SH-SY5Y (cell line): ENCODE measurements around the gene AEN.

Experiments
- GATA2 ChIP-seq: IDR thresholded peaks from 2 replicates; pipeline ENCODE4 v1.6.1; 2011; ENCODE audit warnings: mild to moderate bottlenecking, low read depth, low read length
- GATA3 ChIP-seq: IDR thresholded peaks from 2 replicates; pipeline ENCODE4 v1.6.1; 2011; ENCODE audit warnings: low read depth, mild to moderate bottlenecking, low read length, moderate library complexity

AEN gene

DNA sequence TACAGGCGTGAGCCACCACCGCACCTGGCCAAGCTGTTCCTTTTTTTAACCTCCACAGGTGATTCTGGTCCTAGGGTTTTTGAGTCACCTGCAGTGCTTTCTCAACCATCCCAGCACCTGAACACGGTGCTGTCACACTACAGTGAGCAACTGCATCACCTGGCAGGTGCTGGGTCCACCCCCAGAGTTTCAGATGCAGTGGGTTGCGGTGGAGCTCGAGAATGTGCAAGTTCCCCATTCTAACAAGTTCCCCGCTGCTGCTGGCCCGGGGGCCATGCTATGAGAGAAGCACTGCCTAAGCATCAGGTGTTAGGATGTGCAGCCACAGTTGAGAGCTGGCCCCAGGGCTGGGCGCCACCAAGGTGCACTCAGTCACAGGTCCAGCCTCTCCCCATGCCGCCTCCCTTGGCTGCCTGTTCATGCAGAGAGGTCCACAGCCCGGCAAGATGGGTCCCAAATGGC, 35.7 kb downstream of the AEN start:
- TF ChIP-seq GATA3: no peak
- no peak for TF ChIP-seq GATA2

DNA sequence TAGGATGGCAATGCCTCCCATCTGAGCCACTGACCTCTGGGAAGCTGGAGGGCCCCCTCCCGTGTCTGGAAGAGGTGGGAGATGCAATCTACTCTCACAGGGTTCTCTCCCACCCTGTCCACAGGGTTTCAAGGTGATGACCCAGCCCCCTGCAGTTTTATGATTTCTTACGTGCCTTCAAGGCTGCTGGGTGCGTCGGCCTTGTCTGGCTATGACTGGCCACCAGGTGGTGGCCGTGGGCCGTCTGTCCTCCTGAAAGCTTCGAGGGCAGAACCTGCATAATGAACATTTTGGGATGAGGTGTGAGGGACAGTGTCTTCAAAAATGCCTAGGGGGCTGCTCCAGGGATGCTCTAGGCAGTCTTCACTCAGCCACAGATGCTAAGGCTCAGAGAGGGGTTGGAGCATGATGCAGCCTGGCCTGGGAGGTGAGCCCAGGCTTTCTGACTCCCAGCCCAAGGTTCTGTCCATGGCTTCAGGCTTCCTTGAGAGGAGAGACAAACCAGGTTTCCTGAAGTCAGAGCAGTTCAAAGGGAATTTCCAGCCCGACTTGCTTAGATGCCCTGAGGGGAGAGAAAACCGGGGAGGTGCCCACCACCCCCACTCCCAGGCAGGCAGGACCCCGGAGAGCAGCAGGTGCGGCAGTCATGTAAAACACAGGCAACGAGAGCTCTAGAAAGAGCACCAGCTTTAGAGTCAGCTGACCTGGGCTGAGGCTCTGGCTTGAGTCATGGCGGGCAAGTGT, 36.4 kb downstream of the AEN start:
- TF ChIP-seq GATA2 (no peak), GATA3 (no peak)

DNA sequence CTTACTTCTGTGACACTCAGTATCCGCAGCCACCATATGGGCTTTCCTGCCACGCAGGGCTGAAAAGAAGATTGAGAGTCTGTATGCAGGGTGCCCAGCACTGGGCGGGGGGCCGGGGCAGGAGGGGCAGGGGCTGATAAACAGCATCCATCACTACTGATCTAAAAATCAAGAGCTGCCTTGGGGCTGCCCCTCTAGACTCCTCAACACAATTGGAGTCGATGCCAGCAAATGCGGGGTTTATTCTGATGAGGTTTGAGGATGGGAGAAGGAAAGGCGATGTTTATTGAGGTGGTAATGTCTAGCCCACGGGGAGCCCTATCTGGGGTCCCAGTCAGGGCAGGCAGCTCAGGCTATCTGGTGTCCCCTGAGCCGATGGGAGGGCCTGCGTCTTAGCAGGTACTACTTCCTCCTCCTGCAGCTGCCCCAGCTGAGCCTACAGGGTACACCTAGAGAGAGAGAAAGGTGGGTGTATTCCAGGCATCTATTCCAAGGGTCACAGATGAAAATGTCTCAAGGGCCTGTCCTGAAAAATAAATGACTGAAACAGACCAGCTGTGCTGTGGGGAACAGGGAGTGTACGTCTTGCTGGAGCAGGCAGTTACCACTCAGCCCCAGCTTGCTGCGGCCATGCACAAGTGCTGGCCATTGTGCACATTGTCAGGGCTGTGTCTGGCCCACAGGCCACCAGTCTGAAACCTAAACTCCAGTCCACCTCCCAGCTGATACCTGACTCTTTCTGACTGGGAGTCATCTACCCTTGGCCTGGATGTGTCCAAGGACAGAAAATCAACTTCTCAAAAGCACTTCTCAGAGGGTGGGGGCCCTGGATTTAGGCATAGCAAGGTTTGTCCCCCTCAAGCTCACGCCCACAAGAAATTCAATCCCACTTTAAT, 37.2 kb downstream of the AEN start:
- no peak for TF ChIP-seq GATA2
- TF ChIP-seq GATA3: no peak

DNA sequence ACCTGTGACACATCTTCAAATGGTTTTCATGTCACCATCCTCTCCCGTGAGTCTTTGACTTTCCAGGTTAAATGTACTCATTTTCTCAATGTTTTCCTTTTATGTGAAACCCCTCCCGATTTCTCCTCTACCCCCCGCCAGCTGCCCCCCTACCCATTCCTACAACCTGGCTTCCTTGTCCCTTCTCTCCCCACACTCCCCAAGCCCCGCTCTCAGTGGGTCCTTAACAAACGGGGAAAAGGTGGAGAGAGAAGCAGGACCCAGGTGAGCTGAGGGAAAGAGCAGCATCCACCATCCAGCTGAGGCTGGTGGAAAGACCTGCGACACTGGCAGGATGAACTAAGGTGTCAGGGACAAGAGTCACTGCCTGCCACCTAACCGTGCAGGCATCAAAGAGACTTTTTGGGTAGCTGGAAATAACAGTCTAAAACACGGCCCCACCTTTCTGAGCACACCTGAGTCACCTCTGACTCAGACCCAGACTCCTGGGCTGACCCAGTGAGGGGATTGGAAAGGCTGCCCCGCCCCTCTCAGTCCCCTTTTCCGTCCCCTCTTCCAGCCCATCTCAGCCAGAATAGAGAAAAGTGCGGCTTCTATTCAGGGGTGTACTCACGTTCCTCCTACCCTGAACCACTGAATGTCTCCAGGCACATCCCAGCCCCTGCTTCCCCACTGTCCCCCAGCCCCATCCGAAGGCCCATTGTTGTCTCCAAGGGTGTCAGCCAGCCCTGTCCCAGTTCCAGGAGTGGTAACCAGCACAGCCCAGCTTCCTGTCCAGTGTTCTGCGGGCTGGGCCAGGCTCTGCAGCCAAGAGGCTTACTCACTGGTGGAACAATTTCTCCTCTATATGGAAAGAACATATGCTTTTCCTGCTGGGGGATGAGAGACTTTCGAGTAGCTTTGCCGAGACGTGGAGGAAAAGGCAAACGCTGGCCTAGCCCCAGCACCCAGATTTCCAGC, 38.1 kb downstream of the AEN start:
- TF ChIP-seq GATA2 (no peak), GATA3 (no peak)

DNA sequence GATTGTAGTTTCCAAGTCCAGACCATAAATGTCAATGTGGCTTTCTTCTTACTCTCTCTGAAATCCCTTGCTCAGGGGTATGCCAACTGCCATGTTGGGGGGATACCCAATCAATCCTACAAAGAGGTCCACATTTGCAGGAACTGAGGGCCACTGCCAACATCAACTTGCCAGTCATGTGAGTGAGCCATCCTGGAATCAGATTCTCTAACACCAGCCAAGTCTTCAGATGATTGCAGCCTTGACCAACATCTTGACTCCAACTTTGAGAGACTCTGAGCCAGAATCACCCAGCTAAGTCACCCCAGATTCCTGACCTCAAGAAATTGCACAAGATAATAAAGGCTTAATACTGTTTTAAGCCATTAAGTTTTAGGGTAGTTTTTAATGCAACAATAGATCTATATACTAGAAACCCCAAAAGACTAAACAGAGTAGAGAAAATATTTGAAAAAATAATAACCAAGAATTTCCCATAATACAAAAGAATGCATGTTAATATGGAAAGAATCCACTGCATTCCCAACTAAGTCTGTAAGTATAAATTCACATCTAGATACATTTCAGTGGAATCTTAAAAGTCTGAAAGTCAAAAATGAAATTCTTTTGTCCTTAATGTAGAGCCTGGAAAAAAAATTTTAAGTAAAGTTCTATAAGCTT, 40.0 kb downstream of the AEN start:
- TF ChIP-seq GATA3: no peak
- no peak for TF ChIP-seq GATA2

DNA sequence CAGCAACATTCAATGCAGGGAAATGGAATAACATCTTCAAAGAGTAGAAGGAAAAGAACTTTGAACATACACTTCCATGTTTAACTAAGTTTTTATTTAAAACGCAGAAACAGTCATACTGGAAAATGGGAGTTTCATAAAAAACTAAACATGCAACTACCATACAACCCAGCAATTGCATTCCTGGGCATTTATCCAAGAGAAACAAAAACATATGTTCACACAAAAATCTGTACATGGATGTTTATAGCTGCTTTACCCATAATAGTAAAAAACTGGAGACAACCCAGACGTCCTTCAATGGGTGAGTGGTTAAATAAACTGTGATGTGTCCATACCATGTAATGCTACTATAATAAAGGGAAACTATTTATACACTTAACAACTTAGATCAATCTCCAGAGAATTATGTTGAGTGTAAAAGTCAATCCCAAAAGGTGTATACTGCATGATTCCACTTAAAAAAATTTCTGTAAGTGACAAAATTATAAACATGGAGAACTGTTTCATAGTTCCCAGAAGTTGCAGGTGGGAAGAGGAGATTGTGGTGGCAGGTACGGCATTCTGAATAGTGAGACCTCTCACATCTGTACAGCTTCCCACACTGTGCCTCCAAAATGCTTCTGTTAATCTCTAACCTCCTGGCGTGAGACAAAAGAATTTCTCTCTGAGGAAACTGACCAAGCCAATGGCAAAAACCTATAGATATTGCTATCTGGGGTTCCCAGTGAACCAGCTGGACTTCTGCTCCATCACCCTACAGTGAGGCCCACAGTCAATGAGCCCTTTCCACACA, 40.8 kb downstream of the AEN start:
- TF ChIP-seq GATA2: no peak
- no peak for TF ChIP-seq GATA3

DNA sequence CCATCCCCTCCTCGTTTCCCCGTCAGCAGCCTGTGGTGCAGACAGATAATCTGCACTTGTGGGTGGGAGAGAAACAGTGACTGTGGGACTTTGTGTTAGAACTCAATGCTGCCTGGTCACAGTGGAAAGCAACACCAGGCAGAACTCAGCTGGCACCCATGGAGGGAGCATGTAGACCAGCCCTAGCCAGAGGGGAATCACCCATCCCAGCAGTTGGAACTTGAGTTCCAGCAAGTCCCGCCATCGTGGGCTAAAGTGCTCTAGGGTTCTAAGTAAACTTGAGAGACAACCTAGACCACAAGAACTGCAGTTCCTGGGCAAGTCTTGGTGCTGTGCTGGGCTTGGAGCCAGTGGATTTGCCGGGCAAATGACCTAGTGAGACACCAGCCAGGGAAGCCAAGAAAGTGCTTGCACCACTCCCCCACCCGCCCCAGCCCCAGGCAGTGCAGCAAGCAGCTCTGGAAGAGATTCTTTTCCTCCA, 42.0 kb downstream of the AEN start:
- TF ChIP-seq GATA2 (no peak), GATA3 (no peak)

DNA sequence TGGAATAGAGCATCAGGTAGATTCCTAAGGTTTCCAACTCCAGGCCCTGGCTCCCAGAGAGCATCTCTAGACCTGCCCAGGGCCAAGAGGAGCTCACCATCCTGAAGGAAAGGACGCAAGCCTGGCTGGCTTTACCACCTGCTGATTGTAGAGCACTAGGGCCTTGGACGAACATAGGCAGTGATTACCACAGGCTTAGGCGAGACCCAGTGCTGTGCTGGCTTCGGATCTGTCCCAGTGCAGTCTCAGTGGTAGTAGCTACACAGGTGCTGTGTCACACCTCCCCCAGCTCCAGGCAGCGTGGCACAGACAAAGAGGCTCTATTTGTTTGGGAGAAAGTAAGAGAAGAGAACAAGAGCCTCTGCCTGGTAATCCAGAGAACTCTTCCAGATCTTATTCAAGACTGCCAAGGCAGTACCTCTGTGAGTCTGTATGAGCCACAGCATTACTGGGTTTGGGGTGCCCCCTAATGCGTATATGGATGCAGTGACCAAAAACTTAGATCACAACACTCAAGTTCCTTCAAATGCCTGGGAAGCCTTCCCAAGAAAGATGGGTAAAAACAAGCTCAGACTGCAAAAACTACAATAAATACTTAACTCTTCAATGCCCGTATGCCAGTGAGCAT, 43.1 kb downstream of the AEN start:
- TF ChIP-seq GATA3 (no peak), GATA2 (no peak)

DNA sequence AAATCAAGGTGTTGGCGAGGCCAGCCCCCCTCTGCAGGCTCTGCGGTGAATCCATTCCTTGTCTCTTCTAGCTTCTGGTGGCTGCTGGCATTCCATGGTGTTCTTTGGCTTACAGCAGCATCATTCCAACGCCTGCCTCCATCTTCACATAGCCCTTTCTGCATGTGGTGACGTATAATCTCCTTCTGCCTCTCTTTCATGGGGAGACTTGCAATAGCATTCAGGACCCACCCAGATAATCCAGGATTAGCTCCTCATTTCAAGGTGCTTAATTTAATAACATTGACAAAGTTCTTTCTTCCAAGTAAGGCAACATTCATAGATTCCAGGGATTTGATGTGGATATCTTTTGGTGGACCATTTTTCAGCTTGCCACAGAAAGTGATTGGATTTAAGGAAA, 53.5 kb downstream of the AEN start:
- TF ChIP-seq GATA3: no peak
- TF ChIP-seq GATA2: no peak

DNA sequence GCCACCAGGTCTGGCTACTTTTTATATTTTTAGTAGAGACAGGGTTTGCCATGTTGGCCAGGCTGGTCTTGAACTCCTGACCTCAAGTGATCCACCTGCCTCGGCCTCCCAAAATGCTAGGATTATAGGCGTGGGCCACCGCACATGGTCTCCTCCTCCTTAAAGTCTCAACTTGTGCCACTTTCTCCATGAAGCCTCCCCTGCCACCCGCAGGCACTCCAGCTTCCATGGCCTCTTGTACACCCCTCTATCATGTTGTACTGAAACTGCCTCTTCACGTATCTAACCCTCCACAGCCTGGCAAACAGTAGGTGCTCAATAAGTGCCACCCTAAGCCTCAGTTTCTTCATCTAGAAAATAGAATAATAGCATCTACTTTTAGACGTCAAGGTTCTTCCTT, 57.6 kb downstream of the AEN start:
- TF ChIP-seq GATA2 (no peak), GATA3 (no peak)

DNA sequence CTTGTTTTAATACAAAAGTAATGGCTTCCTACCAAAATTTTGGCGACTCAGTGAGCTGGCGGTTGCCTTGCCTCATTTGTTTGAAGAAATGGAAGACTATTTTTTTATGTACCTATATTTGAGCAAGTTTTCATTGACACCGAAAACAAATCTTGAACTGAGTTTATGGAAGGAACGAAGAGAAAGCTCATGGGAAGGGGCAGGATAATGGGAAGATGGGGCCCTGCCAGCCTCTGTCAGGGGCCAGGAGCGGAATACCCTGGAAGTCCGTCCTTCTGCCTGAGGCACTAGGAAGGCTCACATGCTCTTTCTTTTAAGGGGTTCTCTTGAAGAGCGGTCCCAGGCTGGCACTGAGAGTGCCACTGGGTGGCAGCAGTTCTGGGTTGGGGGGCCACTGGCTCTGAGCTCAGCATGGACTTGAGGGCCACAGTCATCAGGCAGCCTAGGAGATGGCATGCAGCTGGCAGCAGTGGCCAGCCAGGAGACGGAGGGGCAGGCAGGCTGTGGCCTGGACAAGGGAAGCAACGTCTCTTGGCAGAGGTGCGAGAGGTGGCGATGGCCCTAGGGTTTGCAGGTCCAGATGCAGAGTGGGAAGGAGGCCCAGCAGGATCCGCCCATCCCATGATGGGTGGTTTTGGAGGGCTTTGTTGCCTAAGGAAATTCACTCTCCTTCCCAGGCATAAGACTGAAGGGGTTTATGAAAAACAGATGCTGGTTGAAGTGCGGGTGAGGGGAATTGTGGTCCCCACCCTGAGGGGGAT, 59.3 kb downstream of the AEN start:
- TF ChIP-seq GATA3 (no peak), GATA2 (no peak)
